Measurements from ENCODE around the gene RAB40C.

Gene RAB40C

DNA sequence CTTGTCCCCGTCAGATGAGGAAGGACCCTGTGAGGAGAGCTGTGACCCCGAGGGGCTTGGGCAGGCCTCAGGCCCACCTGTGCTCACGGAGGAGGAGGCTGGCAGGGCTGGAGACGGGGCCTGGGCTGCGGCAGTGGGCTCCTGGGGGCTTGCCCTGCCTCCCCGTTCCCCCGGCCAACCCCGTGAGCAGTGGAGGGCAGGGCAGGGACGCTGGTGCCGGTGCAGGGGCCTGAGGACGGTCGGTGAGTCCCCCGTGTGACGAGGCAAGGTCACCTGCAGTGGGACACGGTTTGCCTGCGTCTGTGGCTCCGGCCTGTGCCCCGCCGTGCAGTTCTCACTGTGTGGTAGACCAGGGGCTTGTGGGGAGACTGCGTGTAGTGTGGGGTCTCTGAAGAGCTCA is 69.8 kb downstream of the RAB40C start:
- no peaks in the 10 kb centered on the region for H3K27me3 ChIP-seq (replicated peaks; ENCODE audit: insufficient read depth, low read length)
- peaks cover 8% of the 10 kb centered on the region for H3K4me1 ChIP-seq (ENCODE audit: low read length)
- H4K20me1 ChIP-seq (ENCODE audit: insufficient read depth, low read length) = no peaks in the 10 kb centered on the region
- no peak overlapping the region for H2AFZ ChIP-seq (ENCODE audit: low read length)
- peak overlapping the region; percentile 79; the same call in 1 of the 2 replicates for H3K4me2 ChIP-seq (ENCODE audit: low read depth, low read length)
- H3F3A ChIP-seq (ENCODE audit: insufficient read depth, low read length) = no peaks in the 10 kb centered on the region
- H3K9me2 ChIP-seq (replicated peaks; ENCODE audit: insufficient read depth, low read length) = no peaks in the 10 kb centered on the region
- H3K9me3 ChIP-seq (replicated peaks; ENCODE audit: insufficient read depth, low read length) = no peaks in the 10 kb centered on the region
- H3K4me3 ChIP-seq (ENCODE audit: low read length) = no peak overlapping the region
- no peaks in the 10 kb centered on the region for H3K36me3 ChIP-seq (replicated peaks; ENCODE audit: insufficient read depth, low read length)
- no peak for TF ChIP-seq EZH2 (optimal IDR thresholded peaks at IDR 0.05; ENCODE audit: low read depth, low read length)
- H3K9ac ChIP-seq (ENCODE audit: low read length) = no peak overlapping the region
- no peaks in the 10 kb centered on the region for H3K79me2 ChIP-seq (ENCODE audit: low read length)
- no peak for DNase-seq
- no peak overlapping the region for H3K27ac ChIP-seq (ENCODE audit: low read length)

DNA sequence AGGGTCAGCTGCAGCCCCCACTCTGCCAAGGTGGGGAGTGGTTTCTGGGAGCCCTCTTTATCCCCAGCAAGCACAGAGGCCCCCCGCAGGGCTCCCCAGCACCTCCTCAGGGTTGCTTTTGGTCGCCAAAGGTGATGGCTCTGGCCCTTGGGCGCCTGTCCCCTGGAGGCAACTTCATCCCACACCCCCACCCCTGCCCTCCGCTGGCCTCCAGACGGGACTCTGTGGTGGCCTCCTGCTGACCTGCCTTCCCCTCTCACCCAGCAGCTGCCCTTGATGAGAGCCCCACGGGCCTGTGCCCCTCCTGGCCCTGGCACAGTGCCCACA is 70.2 kb downstream of the RAB40C start:
- Histone ChIP-seq H3K27me3 (replicated peaks; ENCODE audit: insufficient read depth, low read length) (no peaks in the 10 kb centered on the region), H3K9me3 (replicated peaks; ENCODE audit: insufficient read depth, low read length) (no peaks in the 10 kb centered on the region), H3F3A (ENCODE audit: insufficient read depth, low read length) (no peaks in the 10 kb centered on the region), H2AFZ (ENCODE audit: low read length) (peak overlapping the region; percentile 52), H3K9ac (ENCODE audit: low read length) (peak overlapping the region; percentile 31; the same call in 1 of the 2 replicates), H3K4me1 (ENCODE audit: low read length) (peaks cover 8% of the 10 kb centered on the region), H3K36me3 (replicated peaks; ENCODE audit: insufficient read depth, low read length) (no peaks in the 10 kb centered on the region), H3K79me2 (ENCODE audit: low read length) (no peaks in the 10 kb centered on the region), H3K27ac (ENCODE audit: low read length) (peak overlapping the region; percentile 49; the same call in 1 of the 2 replicates), H4K20me1 (ENCODE audit: insufficient read depth, low read length) (no peaks in the 10 kb centered on the region), H3K9me2 (replicated peaks; ENCODE audit: insufficient read depth, low read length) (no peaks in the 10 kb centered on the region), H3K4me2 (ENCODE audit: low read depth, low read length) (peak overlapping the region; percentile 79), H3K4me3 (ENCODE audit: low read length) (peak overlapping the region; percentile 38)
- DNase-seq = no peak
- TF ChIP-seq, protein P1, sequence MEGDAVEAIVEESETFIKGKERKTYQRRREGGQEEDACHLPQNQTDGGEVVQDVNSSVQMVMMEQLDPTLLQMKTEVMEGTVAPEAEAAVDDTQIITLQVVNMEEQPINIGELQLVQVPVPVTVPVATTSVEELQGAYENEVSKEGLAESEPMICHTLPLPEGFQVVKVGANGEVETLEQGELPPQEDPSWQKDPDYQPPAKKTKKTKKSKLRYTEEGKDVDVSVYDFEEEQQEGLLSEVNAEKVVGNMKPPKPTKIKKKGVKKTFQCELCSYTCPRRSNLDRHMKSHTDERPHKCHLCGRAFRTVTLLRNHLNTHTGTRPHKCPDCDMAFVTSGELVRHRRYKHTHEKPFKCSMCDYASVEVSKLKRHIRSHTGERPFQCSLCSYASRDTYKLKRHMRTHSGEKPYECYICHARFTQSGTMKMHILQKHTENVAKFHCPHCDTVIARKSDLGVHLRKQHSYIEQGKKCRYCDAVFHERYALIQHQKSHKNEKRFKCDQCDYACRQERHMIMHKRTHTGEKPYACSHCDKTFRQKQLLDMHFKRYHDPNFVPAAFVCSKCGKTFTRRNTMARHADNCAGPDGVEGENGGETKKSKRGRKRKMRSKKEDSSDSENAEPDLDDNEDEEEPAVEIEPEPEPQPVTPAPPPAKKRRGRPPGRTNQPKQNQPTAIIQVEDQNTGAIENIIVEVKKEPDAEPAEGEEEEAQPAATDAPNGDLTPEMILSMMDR (IDR thresholded peaks at IDR 0.05; ENCODE audit: low read length) = no peak
- TF ChIP-seq EZH2phosphoT487 (IDR thresholded peaks at IDR 0.05; ENCODE audit: low read length) (no peak), EZH2 (optimal IDR thresholded peaks at IDR 0.05; ENCODE audit: low read depth, low read length) (no peak)

DNA sequence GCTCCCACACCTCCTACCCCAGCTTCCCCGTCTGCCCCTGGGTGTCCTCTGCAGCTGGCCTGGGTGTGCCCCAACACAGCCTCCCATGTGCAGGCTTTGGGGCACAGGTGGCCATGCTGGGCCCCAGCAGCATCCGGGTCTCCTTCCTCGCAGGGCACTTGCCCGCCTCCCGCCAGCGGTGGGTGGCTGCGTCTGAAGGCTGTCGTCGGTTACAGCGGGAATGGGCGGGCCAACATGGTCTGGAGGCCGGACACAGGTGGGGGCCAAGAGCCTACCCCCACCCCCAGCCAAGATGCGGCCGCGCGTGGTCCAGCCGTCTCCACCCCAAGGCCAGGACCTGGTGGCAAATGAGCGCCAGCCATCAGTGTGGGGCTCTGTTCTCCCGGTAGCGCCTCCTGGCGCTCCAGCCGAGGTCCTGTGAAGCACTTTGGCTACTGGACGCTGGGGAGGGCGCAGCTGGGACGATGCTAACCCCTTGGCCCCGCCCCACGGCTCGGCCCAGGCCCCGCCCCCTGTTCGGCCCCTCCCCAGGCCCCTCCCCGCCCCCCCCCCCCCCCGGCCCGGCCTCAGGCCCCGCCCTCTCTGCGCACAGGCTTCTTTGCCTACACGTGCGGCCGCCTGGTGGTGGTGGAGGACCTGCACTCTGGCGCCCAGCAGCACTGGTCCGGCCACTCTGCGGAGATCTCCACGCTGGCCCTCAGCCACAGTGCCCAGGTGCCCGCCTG is 70.8 kb downstream of the RAB40C start:
- H3K4me2 ChIP-seq (ENCODE audit: low read depth, low read length) = peak overlapping the region; percentile 79
- no peaks in the 10 kb centered on the region for H3K36me3 ChIP-seq (replicated peaks; ENCODE audit: insufficient read depth, low read length)
- peaks cover 8% of the 10 kb centered on the region for H3K4me1 ChIP-seq (ENCODE audit: low read length)
- TF ChIP-seq EZH2 (optimal IDR thresholded peaks at IDR 0.05; ENCODE audit: low read depth, low read length) = no peak
- TF ChIP-seq, protein P1 (IDR thresholded peaks at IDR 0.05; ENCODE audit: low read length) = peak; percentile 38
- H3F3A ChIP-seq (ENCODE audit: insufficient read depth, low read length) = no peaks in the 10 kb centered on the region
- H3K79me2 ChIP-seq (ENCODE audit: low read length) = no peaks in the 10 kb centered on the region
- no peaks in the 10 kb centered on the region for H3K9me2 ChIP-seq (replicated peaks; ENCODE audit: insufficient read depth, low read length)
- peak overlapping the region; percentile 49; the same call in 1 of the 2 replicates for H3K27ac ChIP-seq (ENCODE audit: low read length)
- no peaks in the 10 kb centered on the region for H3K27me3 ChIP-seq (replicated peaks; ENCODE audit: insufficient read depth, low read length)
- H3K9ac ChIP-seq (ENCODE audit: low read length) = peak overlapping the region; percentile 31; the same call in 1 of the 2 replicates
- H2AFZ ChIP-seq (ENCODE audit: low read length) = peak overlapping the region; percentile 52
- no peaks in the 10 kb centered on the region for H4K20me1 ChIP-seq (ENCODE audit: insufficient read depth, low read length)
- H3K4me3 ChIP-seq (ENCODE audit: low read length) = peak overlapping the region; percentile 38
- peak; percentile 90 for DNase-seq
- H3K9me3 ChIP-seq (replicated peaks; ENCODE audit: insufficient read depth, low read length) = no peaks in the 10 kb centered on the region

DNA sequence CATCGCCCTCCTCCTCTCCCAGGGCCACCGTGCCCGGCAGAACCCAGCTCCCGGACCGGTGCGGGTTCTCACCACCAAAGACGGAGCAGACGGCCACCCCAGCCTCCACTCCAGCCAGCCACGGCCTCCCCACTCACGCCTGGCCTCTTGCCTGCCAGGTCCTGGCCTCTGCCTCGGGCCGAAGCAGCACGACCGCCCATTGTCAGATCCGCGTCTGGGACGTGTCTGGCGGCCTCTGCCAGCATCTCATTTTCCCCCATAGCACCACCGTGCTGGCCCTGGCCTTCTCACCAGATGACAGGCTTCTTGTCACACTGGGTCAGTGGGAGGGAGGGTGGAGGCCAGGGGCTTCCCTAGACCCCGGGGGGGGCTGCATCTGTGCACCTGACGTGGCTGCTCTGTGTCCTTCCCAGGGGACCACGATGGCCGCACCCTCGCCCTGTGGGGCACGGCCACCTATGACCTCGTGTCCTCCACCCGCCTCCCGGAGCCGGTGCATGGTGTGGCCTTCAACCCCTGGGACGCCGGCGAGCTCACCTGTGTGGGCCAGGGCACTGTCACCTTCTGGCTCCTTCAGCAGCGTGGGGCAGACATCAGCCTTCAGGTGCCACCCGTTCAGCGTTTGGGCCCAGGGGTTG is 71.4 kb downstream of the RAB40C start:
- no peaks in the 10 kb centered on the region for H3F3A ChIP-seq (ENCODE audit: insufficient read depth, low read length)
- DNase-seq = no peak
- no peak overlapping the region for H3K4me3 ChIP-seq (ENCODE audit: low read length)
- H3K27me3 ChIP-seq (replicated peaks; ENCODE audit: insufficient read depth, low read length) = no peaks in the 10 kb centered on the region
- H3K9me3 ChIP-seq (replicated peaks; ENCODE audit: insufficient read depth, low read length) = no peaks in the 10 kb centered on the region
- H3K27ac ChIP-seq (ENCODE audit: low read length) = no peak overlapping the region
- H3K4me2 ChIP-seq (ENCODE audit: low read depth, low read length) = peak overlapping the region; percentile 43
- peaks cover 8% of the 10 kb centered on the region for H3K4me1 ChIP-seq (ENCODE audit: low read length)
- no peak overlapping the region; the same call in 1 of the 2 replicates for H3K9ac ChIP-seq (ENCODE audit: low read length)
- no peak for TF ChIP-seq EZH2phosphoT487 (IDR thresholded peaks at IDR 0.05; ENCODE audit: low read length)
- no peak for TF ChIP-seq EZH2 (optimal IDR thresholded peaks at IDR 0.05; ENCODE audit: low read depth, low read length)
- TF ChIP-seq, protein P1 (IDR thresholded peaks at IDR 0.05; ENCODE audit: low read length) = no peak
- H3K79me2 ChIP-seq (ENCODE audit: low read length) = no peaks in the 10 kb centered on the region
- no peaks in the 10 kb centered on the region for H3K9me2 ChIP-seq (replicated peaks; ENCODE audit: insufficient read depth, low read length)
- H3K36me3 ChIP-seq (replicated peaks; ENCODE audit: insufficient read depth, low read length) = no peaks in the 10 kb centered on the region
- H2AFZ ChIP-seq (ENCODE audit: low read length) = no peak overlapping the region
- no peaks in the 10 kb centered on the region for H4K20me1 ChIP-seq (ENCODE audit: insufficient read depth, low read length)

All from MM.1S (cell line).